DMS53 treated with DMSO at 0.1 percent for 48 hours (cell line): ENCODE measurements around the gene LRRC47.
A peak's percentile ranks its signal among the peaks of the same experiment; 100 is the strongest.

Experiments used
- DNase-seq: peaks from one replicate; lab custom pipeline; 2025; ENCODE audit not compliant: unreplicated experiment; lab: John Stamatoyannopoulos, UW

Gene LRRC47

DNA sequence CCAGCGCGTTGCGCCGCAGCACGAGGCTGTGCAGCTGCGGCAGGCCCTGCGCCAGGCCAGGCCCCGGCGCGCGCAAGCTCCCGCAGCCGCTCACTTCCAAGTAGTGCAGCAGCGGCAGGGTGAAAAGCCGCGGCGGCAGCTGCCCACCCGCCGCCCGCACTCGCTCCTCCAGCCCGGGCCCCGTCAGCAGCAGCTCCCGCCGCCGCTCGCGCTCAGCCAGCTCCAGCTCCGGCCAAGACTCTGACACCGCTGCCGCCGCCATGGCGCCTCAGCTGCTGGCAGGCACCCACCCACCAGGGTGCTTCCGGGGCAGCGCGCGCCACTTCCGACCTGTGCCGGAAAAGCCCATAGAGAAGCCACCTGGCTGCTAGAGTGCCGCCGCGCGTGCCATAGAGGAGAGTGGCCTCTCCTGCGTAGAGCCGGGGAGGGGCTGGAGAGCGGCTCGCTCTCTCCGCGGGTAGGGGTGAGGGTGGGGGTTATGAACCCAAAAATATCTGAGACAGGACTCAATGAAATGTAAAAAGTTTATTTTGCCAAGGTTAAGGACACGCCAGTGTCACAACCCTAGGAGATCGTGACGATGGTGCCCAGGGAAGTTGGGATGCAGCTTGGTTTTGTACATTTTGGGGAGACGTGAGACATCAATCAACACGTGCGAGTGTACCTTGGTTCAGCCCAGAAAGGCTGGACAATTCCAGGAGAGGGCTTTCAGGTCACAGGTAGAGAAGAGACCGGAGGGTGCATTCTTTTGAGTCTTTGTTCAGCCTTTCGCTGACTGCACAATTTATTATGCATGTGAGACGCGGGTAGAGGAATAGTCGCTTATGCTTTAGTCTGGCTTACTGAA lies at the start of gene LRRC47:
TSS of gene LRRC47 (minus strand) at position 284 of the 847 bp plus-strand sequence. CDS start at position 262, 22 bp downstream.
- peak; percentile 84 for DNase-seq

DNA sequence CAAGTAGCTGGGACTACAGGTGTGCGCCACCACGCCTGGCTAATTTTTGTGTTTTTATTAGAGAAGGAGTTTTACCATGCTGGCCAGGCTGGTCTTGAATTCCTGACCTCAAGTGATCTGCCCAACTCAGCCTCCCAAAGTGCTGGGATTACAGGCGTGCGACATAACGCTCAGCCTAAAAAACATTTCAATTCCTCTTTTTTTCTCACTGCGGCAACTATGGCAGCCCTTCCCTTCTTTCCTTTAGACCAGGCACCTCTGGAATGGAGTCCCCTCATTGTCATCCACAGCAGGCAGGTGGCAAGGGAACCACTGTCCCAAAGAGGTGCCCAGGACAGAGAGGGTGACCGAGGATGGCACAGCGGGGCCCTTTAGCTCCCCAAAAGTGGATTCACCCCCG lies 46.6 kb upstream of the LRRC47 start:
- no peak for DNase-seq

DNA sequence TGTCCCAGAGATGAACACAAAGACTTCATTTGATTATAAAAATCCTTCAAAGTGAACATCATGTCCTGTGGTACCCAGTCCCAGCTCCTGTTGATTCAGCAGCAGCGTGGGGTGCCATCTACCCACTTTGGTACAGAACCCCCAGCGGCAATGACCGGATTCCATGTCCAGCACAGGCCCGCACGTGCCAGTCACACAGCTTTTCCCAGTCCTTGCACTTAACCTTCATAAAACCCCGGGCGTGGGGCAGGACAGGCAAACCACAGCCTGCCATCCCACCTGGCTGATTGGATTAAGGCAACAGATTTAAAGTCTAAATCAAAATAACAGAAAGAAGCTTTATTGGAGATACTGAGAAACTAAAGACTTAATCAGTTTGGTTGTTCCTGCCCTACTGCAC lies 45.2 kb upstream of the LRRC47 start:
- DNase-seq: no peak

DNA sequence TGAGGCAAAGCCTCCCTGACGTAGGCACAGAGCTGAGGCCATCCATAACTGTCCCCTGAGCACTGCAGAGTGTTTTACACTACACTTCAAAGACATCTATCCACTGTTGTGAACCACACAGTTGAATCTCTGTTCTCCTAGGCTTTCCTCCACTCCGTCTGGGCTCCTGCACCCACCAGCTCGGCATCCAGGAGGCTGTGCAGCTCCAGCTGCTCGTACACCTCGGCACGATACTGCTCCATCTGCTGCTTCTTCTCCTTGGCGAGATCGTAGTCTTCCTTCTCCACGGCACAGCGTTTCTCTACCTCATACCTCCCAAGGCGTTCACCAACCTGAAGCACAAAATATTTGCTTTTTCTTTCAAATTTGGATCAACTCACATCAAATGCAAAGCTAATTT lies 42.5 kb upstream of the LRRC47 start:
- DNase-seq: no peak

DNA sequence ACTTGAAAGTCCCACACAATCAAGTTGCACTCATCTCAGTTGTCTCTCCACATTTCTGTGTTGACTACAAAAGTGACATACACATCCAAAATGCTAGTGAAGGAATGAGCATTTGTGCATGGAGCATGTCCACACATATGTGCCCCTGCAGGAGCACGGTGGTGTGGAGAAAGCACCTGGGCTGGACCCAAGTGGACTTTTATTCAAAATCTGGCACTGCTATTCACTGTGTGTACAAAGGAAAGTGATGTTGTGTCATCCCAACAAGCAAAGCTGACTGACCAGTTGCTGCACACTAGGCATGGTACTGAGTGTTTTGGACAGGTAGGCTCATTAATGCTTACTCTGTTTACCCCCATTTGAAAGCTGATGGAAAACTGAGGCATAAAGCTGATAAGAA lies 41.4 kb upstream of the LRRC47 start:
- DNase-seq: no peak

DNA sequence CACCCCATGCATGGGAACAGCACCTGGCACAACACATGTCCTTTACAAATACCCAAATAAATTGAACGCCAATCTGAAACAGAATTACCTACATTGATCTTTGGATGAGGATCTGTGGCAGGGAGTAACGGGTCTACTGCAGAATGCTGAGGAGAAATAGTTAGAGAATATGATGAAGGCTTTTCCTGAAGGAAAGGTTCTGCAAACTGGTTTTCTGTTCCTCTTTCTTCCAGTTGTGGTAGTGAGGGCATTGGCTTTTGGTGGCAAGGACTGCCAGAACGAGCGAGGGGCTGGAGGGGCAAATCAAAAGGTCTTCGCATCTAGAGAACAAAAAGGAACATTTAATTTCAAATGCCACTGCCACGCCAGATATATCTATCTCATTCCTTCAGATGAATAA lies 40.9 kb upstream of the LRRC47 start:
- no peak for DNase-seq

DNA sequence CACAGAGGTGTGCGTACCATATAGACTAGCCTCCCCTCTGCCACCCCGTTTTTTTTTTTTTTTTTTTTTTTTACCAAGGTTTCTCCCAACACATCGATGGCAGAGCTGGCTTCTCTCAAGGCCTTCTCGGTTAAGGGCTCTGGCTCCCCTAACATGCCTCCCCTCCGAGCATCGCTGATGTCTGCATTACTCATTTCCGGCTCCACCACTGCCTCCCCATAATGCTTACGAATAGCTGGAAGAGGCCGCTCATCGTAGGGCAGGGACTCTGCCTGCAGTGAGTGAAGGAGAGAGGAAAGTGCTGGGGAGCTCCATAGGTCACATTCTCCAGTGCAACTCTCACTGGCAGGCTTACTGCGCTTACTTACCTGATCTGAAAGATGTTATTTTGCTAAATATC lies 40.1 kb upstream of the LRRC47 start:
- DNase-seq: no peak

DNA sequence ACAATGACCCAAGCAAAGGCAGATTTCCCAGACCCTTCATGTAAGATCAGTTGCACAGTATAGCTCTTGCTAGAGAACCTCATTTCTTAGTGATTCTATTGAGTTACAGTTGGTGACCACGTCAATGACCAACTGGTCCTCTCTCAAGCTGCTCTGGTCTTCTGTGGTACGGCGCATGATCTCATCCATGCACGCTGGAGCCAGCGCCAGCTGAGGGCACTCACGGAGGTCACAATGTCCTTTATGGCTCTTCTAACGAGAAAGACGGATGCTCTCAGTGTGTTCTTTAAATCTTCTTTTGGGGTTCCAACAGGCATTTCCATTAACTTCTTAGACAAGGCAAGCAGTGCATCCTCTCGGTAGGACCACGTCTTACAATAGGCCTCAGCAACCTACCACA lies 38.4 kb upstream of the LRRC47 start:
- no peak for DNase-seq

DNA sequence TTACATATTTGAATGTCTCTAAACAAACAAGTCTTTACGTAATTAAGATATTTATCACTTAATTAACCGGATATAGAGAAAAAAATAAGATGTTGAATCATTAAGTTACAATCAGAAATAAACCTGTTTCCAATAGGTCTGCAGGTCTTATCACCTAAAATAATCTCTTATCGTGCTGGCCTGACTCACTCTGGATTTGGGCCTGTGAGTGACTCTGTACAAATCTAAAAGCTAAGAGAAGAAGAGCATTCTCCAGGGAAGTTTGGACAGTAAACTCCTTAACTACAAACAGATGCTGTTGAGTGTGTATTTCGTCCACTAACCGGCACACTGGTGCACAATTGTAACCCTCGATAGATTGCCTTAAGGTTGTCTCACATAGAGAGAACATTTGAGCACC lies 35.4 kb upstream of the LRRC47 start:
- DNase-seq: no peak

DNA sequence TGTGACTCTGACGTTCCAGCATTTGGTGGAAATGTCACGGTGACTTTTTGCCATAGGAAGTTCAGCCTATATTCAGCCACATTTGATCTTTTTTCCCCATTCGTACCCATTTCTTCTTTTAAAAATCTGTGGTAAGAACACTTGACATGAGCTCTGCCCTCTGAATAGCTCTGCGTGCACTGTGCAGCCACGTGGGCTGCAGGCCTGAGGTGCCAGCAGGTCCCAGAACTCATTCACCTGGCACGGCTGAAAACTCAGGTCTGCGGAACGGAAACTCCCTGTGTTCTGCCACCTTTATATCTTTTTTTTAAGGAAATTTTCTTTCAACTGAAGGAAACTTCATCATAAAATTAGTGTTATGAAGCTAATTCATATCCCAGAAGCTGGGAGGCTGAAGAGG lies 32.1 kb upstream of the LRRC47 start:
- DNase-seq: no peak

DNA sequence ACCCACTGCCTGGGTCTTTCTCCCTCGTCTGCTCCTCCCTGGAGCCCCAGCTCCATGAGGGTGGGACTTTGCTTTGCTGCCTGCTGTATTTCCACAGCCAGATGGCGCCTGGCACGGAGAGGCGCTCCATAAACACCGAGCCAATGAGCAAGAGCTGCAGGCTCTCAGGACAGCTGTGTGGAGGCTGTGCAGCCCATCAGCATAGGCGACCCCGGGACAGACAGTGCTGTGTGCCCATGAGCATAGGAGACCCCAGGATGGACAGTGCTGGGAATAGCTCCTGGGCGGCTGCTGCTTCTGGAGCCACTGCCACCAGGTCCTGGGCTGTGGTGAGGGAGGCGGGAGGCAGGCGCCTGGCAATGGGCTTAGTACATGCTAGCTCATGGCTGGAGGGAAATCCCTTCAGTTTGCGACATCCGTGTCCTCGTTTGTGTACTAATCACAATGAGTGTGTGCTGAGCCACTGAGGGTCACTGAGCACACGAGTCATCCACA lies 31.6 kb upstream of the LRRC47 start:
- DNase-seq: no peak

DNA sequence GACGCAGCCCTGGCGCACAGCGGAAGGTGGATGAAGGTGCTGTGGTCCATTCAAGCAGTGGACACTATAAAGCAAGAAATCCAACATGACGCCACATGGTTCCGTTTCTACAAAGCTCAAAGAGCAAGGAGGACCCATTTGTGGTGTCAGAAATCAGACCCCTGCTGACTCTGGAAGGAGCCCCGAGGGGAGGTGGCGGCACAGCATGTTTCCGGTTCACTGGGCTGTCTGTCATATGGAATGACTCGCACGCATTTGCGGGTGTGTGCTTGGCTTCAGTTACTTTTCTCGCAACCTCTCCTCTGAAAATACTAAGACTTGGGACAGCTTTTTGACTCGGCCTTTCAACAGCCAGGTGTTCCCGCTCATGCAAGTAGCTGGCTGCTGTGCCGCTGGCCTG lies 29.1 kb upstream of the LRRC47 start:
- DNase-seq: no peak

DNA sequence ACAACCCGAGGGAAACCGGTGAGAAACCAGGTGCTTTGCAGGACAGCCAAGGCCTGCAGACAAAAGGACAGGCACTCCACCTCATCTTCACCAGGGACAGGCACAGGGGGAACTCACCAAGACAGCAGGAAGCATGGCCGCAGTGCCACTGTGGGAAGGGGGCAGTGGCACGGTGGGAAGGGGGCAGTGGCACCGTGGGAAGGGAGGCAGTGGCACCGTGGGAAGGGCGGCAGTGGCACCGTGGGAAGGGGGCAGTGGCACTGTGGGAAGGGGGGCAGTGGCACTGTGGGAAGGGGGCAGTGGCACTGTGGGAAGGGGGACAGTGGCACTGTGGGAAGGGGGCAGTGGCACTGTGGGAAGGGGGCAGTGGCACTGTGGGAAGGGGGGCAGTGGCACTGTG lies 28.4 kb upstream of the LRRC47 start:
- DNase-seq: no peak

DNA sequence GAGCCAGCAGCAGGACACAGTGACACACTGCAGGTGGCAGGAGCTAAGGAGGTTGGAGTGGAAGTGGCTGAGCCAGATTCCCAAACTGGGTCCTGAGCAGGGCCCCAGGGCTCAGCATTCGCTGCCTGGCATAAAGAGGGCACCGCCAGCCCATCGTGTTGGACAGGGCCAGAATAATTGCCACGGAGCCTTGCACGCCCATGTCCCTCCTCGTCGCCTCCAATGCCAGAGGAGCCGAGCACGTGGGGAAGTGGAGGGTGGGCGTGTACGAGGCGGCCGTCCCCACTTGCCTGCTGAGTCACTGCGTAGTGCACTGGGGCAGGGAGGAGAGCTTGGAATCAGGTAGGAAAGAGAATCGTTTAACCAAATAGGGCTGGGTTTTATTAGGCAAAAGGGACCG lies 26.1 kb upstream of the LRRC47 start:
- no peak for DNase-seq

DNA sequence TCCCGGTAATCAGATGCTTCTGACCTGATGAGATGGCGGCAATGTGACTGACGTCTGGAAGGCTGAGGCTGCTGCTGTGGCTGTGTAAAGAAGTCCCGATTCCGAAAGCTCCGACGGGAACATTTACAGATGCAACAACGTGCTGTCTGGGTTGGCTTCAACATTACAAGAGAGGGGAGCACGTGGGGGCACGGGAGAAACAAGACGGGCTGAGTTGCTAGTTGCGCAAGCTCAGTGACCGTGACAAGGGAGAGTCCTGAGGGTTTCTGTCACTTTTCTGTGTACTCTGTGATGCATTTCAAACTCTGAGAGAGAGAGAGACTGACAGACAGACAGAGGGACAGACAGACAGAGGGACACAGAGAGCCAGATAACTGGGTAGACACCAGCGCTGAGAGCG lies 25.6 kb upstream of the LRRC47 start:
- no peak for DNase-seq

DNA sequence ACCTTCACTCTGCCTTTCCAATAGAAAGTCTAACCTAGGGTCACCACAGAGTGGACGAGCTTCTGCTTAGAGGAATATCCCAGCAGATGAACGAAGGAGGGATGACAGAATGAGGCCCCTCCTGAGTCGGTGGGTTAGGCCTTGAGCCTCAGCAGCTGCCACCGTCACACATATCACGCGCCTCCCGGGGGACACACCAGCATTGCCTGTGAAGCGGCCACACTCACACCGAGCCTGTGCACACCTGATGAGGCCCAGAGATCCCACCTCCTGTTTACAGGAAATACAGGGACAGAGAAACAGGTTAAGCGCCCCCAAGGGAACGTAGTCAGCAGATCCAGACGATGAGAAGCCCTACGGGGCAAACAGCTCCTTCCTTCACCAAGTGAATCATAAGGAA lies 25.1 kb upstream of the LRRC47 start:
- DNase-seq: no peak

DNA sequence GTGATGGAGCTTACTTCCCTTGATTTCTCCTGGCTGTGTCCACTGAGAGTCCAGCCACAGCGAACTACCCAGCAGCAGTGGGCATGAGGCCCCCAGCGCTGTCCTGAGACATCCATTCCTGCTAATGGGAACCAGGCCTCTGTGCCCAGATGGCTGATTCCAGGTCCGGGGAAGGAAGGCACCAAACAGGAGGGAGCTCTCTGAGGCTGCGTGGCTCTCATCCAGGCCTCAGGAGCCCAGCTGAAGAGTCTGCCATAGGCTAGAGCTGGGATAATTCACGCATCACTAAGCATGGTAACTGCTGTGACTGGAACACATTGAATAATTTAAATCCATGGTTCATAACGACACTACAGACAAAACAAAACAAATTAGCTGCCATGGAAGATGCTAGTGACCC lies 24.7 kb upstream of the LRRC47 start:
- no peak for DNase-seq

DNA sequence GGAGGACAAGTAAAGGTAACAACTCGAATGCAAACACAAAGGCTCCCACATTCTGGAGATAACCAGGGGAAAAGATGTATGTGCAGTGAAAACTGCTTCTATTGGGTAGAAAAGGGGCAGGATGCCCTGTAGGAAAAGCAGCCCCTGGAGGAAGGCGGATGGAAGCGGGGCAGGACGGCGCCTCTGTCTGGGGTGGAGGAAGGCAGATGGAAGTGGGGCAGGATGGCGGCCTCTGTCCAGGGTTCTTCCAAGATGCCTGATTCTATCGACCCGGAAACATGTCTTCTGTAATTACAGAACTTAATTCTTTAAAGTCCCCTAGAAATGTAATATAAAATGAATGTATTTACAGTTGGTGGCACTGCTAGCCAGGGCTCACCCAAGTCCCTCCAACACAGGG lies 24.0 kb upstream of the LRRC47 start:
- no peak for DNase-seq

DNA sequence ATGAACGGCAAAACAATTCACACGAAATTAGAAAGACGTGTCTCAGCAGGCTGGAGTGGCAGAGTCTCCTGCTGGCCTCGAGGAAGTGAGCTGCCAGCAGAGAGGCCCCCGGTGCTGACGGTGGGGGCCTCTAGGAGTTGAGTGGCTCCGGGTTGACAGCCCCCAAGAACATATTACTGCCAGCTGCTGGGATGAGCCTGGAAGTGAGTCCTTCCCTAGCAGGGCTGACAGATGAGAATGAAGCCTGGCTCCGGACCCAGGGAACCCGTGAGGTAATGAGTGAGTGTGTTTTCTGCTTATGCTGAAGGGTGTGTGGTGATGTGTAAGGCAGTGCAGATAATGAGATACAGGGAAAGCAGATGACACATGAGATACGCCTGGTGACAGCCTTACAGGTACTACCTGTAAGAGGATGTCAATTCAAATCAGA lies 23.5 kb upstream of the LRRC47 start:
- no peak for DNase-seq

DNA sequence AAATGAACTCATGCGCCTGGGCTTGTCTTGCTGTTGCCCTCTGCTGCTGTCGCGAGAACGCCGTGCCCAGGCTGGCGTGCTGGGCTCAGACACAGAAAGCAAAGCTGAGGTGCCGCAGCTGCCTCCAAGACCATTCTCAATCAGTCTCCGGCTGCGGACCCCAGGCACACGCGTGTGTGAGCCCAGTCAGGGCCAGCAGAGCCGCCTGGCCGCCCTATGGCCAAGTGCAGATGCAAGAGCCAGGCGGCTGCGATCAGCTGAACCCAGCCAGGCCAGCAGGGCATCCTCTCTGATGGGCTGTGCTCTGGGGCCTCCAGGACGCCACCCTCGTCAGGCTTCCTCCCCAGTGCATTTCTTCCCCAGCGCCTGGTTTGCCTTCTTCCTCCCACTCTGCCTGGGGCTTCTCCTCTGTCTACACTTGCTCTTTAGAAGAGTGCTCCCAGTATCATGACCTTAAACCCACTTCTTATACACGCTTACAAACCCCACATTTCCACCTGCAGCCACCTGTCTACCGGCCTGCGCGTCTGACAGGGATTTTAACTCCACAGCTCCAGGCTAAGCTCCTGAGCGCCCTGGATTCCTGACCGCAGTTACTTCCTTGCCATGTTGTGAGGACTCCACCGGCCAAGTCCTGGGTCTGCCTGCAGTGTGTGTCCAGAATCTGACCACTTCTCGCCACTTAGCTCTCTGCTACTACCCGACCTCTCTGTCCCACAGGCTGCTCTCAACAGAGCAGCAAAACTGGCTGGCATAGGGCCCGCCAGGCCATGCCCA lies 21.7 kb upstream of the LRRC47 start:
- no peak for DNase-seq

DNA sequence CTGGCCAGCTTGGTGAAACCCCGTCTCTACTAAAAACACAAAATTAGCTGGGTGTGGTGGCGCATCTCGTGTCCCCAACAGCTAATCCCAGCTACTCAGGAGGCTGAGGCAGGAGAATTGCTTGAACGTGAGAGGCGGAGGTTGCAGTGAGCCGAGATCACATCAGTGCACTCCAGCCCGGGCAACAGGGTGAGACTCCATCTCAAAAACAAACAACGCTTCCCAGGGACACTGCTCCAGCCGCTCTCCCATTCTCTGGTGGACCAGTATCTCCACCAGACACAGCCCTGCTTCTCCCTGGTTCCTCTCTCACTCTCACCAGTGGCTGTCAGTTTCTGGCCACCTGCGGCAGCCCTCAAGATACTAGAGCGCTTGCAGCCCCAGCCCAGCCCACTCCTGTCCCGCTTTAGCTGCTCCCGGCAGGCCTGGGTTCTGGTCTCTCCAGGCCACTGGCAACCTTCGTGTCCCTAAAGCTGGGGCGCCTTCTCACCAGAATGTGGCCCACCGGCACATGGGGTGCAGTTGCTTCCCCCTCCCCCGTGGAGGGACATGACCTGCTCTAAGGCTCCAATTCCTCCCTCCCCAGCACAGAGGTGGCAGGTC lies 20.9 kb upstream of the LRRC47 start:
- DNase-seq: no peak
